Activated T-helper 17 cell treated with anti-CD3 and anti-CD28 coated beads, Interleukin-2, amount 50 U/mL, for 72 hours (primary cell): ENCODE data around the gene AOPEP. TPM values are rescaled to one million over a fixed set of nuclear protein-coding genes. Genes with fewer than 3 reads are reported as not detected.

Source experiments
- ATAC-seq: fragments of 150-1000 bp; cut with Tn5 transposase; replicated peaks from 2 replicates; pipeline ENCODE4 v1.10.0; 2021; ENCODE audit warnings: mild to moderate bottlenecking, moderate library complexity
- H3K27ac Mint-ChIP-seq: one replicate; pipeline ENCODE4 v1.8.0; 2022; ENCODE audit warnings: mixed read lengths
- H3K27me3 Mint-ChIP-seq: one replicate; pipeline ENCODE4 v1.8.0; 2022; ENCODE audit warnings: mixed read lengths
- H3K36me3 Mint-ChIP-seq: one replicate; pipeline ENCODE4 v1.8.0; 2022; ENCODE audit warnings: low read depth, mild to moderate bottlenecking, mixed read lengths
- H3K4me1 Mint-ChIP-seq: one replicate; pipeline ENCODE4 v1.8.0; 2022; ENCODE audit warnings: mixed read lengths
- H3K4me3 Mint-ChIP-seq: one replicate; pipeline ENCODE4 v1.8.0; 2022; ENCODE audit warnings: mild to moderate bottlenecking, mixed read lengths
- H3K9me3 Mint-ChIP-seq: one replicate; pipeline ENCODE4 v1.8.0; 2022; ENCODE audit warnings: mixed read lengths
- total RNA-seq, 2 donors: library from RNA; stranded (reverse); gene quantifications; one replicate each; pipeline ENCODE4 v1.2.3, GENCODE V29; 2022

Gene AOPEP
- total RNA-seq, 2 donors from 2014 or later = 15.5 to 16.4 TPM

DNA sequence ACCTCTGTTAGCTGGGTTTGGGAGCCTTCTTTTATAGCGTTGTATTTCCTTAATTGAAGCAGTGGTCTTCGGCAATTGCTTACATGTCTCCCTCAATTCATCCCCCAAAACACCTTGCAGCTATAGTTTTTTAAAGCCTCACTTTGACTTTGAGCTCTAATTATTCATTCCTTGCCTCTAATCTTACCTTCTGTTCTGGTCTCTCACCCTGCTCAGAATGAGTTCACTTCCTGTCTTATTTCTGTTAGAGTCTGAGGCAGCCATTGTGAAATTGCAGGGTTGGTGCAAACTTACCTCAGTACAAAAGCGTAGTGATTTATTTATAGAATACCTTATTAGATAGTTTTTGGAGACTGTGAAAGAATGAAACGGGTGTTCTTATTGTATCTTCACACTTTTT, 35.0 kb downstream of the AOPEP start:
- Mint-ChIP-seq H3K4me3 (no peak overlapping the region), H3K27ac (no peak overlapping the region), H3K36me3 (peaks cover 8% of the 10 kb centered on the region), H3K27me3 (no peaks in the 10 kb centered on the region), H3K4me1 (no peaks in the 10 kb centered on the region), H3K9me3 (no peaks in the 10 kb centered on the region)
- peak; percentile 59 for ATAC-seq

DNA sequence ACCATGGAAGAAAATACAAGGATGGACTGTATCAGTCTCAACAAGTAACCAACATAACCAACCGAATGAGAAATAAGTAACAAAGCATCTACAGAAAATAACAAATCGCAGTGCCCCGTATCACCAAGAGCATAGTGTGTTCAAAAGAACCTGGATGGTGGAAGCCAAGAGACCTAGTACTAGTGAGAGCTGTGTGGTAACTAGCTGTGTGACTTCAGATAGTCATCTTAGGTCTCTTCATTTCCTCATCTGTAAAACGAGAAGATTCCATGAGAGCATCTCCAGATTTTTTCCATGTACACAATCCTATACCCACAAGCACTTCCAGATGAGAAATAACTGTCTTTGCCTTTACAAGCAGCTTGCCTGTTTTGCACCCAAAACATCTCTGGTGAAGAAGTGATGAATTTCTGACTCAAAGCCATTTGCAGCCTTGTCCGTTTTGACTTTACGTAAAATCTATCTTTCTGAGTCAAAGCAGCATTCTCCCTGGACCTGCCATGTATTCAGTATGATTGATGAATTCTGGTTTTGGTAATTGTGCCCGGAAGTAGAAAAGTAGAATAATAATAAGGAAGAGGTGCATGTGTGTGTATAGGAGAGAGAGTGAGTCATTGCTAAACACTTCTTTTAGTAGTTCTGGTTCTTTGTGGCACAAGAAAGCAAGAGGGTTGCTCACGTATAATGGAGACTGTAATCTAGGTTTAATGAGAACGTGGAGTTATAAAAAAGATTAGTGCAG, 41.0 kb downstream of the AOPEP start:
- Mint-ChIP-seq H3K4me1 (peaks cover 25% of the 10 kb centered on the region), H3K27ac (peak overlapping the region; percentile 78), H3K4me3 (peak overlapping the region; percentile 22), H3K27me3 (no peaks in the 10 kb centered on the region), H3K36me3 (no peaks in the 10 kb centered on the region), H3K9me3 (no peaks in the 10 kb centered on the region)
- peak; percentile 81 for ATAC-seq

DNA sequence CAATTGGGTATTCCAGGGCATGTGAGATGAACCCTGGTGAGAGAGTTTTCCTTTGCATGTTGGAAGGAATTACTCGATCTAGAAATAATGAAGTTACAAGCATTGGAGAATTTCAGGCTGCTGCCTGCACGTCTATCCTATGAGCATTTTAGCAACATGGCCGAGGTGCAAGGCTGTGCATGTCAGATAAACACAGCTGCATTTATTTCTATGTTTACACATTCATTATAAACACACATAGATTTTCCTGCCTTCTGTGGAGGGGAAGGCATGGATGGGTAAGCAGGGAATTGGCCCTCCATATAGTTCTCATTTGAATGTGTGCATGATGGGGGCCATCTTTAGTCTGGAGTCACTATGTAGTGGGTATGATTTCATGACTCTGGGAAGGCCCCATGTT, 42.3 kb downstream of the AOPEP start:
- Mint-ChIP-seq H3K9me3 (no peaks in the 10 kb centered on the region), H3K36me3 (no peaks in the 10 kb centered on the region), H3K4me1 (peaks cover 25% of the 10 kb centered on the region), H3K27me3 (no peaks in the 10 kb centered on the region), H3K27ac (no peak overlapping the region), H3K4me3 (no peak overlapping the region)
- no peak for ATAC-seq

DNA sequence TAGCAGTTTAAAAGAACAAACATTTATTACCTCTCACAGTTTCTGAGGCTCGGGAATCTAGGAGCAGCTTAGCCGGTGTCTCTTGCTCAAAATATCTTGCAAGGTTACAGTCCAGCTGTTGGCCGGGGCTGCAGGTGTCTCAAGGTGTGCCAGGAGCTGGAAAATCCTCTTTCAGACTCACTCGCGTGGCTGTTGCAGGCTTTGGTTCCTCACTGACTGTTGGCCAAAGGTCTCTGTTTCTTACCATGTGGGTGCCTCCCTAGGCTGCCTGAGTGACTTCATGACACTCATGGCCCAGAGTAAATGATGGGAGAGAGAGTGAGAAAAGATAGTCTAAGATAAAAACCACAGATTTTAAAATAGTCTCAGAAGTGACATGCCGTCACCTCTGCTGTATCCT, 43.8 kb downstream of the AOPEP start:
- Mint-ChIP-seq H3K9me3 (no peaks in the 10 kb centered on the region), H3K27ac (no peak overlapping the region), H3K36me3 (no peaks in the 10 kb centered on the region), H3K27me3 (no peaks in the 10 kb centered on the region), H3K4me1 (peaks cover 25% of the 10 kb centered on the region), H3K4me3 (no peak overlapping the region)
- no peak for ATAC-seq

DNA sequence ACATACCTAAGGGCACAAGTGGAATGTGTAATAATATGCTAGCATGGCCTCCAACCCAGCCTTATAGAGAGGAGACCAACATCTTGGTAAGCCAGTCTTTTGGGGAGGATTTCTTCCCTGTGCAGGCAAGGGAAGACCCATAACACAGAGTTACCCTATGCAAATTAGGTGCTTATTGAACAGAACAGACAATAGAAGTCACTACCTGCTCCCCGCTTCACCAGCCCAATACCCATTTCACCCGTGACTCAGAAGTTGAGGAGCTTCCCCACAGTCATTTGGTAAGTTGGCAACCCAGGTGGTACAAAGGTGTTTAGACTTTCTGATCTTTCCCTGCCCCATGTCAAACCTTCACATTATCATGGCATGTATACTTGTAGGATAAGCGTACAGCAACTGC, 44.6 kb downstream of the AOPEP start:
- peak; percentile 54 for ATAC-seq
- Mint-ChIP-seq H3K4me1 (peaks cover 25% of the 10 kb centered on the region), H3K9me3 (no peaks in the 10 kb centered on the region), H3K27ac (peak overlapping the region; percentile 66), H3K27me3 (no peaks in the 10 kb centered on the region), H3K36me3 (no peaks in the 10 kb centered on the region), H3K4me3 (no peak overlapping the region)

DNA sequence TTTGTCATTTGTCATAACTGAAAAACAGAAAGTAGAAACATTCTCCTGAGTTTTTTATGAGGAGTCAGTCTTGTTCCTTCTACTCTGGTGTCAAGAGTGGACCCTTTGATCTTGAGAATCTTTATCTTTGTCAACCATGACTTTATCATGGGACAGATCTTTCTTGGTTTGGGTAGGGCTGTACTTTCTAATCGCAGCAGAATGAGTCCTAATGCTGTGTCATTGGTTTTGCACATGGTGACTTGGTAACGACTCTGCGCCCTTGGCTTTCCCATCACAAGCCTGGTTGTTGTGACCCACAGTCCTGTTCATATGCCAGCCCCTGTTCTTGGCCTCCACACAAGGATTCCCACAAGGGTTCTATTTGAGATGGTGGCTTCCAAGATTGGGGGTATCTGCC, 45.6 kb downstream of the AOPEP start:
- H3K4me3 Mint-ChIP-seq = no peak overlapping the region
- H3K36me3 Mint-ChIP-seq = no peaks in the 10 kb centered on the region
- peaks cover 23% of the 10 kb centered on the region for H3K4me1 Mint-ChIP-seq
- H3K27ac Mint-ChIP-seq = peak overlapping the region; percentile 66
- no peaks in the 10 kb centered on the region for H3K27me3 Mint-ChIP-seq
- ATAC-seq = peak; percentile 34
- H3K9me3 Mint-ChIP-seq = no peaks in the 10 kb centered on the region

DNA sequence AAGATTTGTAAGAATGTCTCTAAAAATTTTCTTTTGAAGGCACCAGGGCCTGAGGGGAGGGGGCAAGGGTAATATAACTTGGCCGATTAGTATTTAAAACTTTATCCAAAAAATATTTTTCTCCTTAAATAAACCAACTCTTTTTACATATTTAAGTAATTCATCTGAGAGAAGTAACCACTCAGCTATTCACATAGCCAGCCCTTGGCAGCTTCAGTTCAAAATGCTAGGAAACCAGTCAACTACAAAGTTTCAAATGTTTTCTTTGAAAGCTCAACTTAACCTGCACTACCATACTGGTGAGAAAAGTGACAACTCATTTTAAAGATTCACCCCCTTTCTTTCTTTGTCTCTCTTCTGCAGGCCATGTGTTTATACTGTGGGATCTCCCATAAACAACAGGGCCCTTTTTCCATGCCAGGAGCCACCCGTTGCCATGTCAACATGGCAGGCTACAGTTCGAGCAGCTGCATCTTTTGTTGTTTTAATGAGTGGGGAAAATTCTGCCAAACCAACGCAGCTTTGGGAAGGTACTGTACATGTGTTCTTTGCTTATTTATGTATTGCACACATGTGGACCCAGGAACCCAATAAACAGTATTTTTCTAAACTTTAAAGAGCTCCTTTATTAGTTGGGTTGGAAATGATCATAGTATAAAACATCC, 46.3 kb downstream of the AOPEP start:
- no peaks in the 10 kb centered on the region for H3K27me3 Mint-ChIP-seq
- no peak overlapping the region for H3K27ac Mint-ChIP-seq
- no peaks in the 10 kb centered on the region for H3K36me3 Mint-ChIP-seq
- no peak for ATAC-seq
- no peak overlapping the region for H3K4me3 Mint-ChIP-seq
- H3K9me3 Mint-ChIP-seq = no peaks in the 10 kb centered on the region
- peaks cover 17% of the 10 kb centered on the region for H3K4me1 Mint-ChIP-seq

DNA sequence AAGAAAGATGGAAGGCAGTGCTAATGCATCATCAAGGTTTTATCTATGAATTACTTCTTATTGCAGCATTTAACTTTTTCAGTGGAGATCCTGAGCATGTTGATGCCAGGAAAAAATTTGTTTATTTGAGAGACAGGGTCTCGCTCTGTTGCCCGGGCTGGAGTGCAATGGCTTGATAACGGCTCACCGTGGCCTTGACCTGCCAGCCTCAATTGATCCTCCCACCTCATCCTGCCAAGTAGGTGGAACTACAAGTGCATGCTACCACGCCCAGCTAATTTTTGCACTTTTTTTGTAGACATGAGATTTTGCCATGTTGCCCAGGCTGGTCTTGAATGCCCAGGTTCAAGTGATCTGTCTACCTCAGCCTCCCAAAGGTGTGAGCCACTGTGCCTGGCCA, 47.2 kb downstream of the AOPEP start:
- Mint-ChIP-seq H3K27me3 (no peaks in the 10 kb centered on the region), H3K4me1 (peaks cover 15% of the 10 kb centered on the region), H3K27ac (no peak overlapping the region), H3K4me3 (no peak overlapping the region), H3K9me3 (no peaks in the 10 kb centered on the region), H3K36me3 (no peaks in the 10 kb centered on the region)
- no peak for ATAC-seq

DNA sequence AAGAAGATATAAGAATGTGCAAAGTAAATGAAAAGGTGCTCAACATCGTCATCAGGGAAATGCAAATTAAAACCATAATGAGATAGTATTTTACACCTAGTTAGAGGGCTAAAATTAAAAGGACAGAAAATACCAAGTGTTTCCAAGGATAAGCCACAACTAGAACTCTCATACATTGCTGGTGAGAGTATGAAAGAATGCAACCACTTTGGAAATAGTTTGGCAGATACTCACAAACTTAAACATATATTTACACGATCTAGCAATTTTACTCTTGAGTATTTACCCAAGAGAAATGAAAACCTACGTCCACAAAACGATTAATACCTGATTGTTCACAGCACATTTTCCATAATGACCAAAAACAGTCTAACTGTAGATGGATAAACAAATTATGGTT, 51.5 kb downstream of the AOPEP start:
- Mint-ChIP-seq H3K27me3 (no peaks in the 10 kb centered on the region), H3K4me1 (peaks cover 5% of the 10 kb centered on the region), H3K4me3 (no peak overlapping the region), H3K36me3 (no peaks in the 10 kb centered on the region), H3K27ac (no peak overlapping the region), H3K9me3 (no peaks in the 10 kb centered on the region)
- ATAC-seq = no peak

DNA sequence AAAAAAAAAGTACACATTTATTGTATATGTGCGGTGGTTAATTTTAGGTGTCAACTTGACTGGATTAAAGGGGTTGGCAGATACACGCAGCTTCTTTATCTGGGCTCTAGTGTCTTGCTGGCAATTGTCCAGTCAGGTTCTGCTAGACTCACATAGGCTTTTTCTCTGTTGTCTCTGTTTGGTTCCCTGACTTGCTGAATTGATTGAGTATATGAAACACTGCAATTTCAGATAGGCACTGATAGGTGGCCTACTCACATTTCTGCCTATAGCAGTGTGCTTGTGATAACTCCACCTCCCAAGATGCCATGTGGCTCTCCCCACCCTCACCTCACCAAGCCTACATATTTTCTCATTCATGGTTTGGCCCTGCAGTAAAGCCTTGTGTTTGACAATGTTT, 52.5 kb downstream of the AOPEP start:
- H3K4me1 Mint-ChIP-seq = peaks cover 5% of the 10 kb centered on the region
- no peaks in the 10 kb centered on the region for H3K27me3 Mint-ChIP-seq
- no peaks in the 10 kb centered on the region for H3K36me3 Mint-ChIP-seq
- ATAC-seq = no peak
- H3K27ac Mint-ChIP-seq = no peak overlapping the region
- H3K4me3 Mint-ChIP-seq = no peak overlapping the region
- no peaks in the 10 kb centered on the region for H3K9me3 Mint-ChIP-seq

DNA sequence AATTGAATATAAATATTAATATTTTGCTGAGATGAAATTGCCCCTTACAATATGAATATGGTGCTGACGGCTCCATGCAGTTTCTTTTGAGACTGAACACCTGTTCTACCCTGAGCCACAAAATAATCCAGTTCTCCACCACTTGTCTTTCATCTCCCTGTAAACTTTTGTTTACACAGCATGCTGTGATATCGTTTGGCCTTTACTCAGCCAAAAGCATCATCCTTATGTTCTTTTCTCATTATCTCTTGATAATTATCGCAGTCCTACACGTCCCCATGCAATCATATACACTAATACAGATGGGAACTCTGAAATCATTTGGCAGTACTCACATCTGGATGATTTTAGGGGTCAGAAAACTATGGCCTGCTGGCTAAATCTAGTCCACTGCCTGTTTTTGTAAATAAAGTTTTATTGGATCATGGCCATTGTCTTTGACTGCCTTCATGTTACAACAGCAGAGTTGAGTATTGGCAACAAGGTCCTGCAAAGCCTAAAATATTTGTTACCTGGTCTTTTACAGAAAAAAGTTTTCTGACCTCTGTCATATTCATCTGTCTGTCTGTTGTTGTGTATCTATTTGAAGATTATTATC, 53.3 kb downstream of the AOPEP start:
- Mint-ChIP-seq H3K4me1 (peaks cover 5% of the 10 kb centered on the region), H3K36me3 (no peaks in the 10 kb centered on the region), H3K4me3 (no peak overlapping the region), H3K27ac (peak overlapping the region; percentile 74), H3K27me3 (no peaks in the 10 kb centered on the region), H3K9me3 (no peaks in the 10 kb centered on the region)
- ATAC-seq = no peak

DNA sequence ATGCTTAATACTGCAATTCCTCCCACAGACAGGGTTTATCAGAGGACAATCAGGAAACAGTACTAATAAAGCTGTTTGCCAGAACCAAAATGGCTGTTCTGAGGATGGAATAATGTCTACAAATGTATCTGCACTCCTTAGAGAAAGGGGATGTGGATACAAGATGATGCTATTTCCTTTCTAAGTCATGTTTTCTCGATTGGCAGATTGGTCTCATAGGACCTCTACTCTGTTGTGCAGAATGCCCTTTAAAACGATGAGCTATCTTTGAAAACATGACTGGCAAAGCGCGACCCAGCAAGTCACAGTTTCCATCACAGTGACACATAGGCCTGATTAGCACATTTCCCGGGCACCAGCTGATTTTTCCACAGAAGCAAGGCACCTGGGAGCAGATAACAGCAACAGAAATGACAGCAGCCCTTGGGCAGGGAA, 54.0 kb downstream of the AOPEP start:
- H3K27ac Mint-ChIP-seq = peak overlapping the region; percentile 74
- H3K36me3 Mint-ChIP-seq = no peaks in the 10 kb centered on the region
- ATAC-seq = peak; percentile 96
- H3K4me3 Mint-ChIP-seq = peak overlapping the region; percentile 20
- peaks cover 5% of the 10 kb centered on the region for H3K4me1 Mint-ChIP-seq
- no peaks in the 10 kb centered on the region for H3K9me3 Mint-ChIP-seq
- H3K27me3 Mint-ChIP-seq = no peaks in the 10 kb centered on the region

DNA sequence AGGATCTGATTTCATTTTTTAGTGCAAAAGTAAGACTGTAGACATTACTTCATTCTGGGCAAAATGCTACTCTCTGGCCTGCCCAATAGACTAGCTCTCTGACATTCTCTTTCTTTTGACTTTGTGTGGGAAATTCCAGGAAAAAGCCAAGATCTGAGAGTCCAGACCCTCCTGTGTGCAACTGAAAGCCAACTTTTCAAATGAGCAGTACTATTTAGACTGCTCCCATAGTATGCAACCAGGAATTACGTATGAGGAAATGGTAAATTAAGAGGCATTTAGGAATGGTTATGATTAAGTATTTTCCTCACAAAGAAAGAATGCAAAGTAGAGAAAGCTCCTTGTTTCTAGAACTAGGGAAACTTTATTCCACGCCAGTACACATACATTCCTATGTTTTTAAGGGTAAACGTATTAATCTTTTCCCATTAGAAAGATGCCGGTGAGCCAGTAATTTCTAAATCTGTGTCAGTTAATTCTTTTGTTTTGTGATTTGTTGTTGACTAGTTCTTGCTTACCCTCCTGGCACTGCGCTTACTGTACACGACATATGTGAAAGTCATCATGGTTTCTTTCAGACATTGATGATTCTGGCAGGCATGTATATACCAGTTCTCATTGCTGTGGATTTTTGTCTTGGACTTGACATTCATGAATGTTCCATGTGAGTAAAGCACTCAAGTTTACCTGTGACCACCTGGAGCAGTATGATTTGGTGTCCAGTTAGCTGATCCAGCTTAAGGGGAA, 56.0 kb downstream of the AOPEP start:
- no peaks in the 10 kb centered on the region for H3K36me3 Mint-ChIP-seq
- no peaks in the 10 kb centered on the region for H3K9me3 Mint-ChIP-seq
- no peak overlapping the region for H3K27ac Mint-ChIP-seq
- no peak for ATAC-seq
- peaks cover 5% of the 10 kb centered on the region for H3K4me1 Mint-ChIP-seq
- H3K27me3 Mint-ChIP-seq = no peaks in the 10 kb centered on the region
- no peak overlapping the region for H3K4me3 Mint-ChIP-seq

DNA sequence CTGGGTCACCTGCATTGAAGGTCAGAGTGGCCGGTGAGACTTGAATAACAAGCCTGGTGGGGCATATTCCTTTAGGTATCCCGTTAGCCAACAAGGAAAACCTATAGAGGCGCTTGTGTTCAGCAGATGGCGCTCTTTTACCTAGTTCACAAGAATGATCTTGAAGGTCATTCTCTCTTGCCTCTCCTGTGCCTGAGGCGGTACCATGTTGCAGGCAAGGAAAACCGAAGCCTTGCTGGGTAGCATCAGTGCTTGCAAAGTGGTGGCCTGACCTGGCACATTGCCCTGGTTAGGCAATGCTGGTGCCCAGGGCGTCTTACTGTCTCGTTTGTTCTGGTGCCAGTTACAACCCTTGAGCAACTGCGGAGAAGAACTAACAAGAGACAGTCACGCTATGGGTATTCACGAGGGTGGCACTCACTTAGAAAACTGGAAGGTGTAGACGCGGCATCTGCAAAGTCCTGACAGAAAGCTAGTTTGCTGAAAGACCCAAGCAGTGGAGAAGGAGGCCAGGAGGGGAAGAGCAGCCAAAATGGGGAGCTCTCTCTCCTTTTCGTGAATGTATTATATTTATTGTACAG, 56.7 kb downstream of the AOPEP start:
- Mint-ChIP-seq H3K27ac (no peak overlapping the region), H3K4me3 (no peak overlapping the region), H3K4me1 (peaks cover 5% of the 10 kb centered on the region), H3K27me3 (no peaks in the 10 kb centered on the region), H3K9me3 (no peaks in the 10 kb centered on the region), H3K36me3 (no peaks in the 10 kb centered on the region)
- ATAC-seq = peak; percentile 42
